Cardiac fibroblast (primary cell): ENCODE results near the gene ZDHHC4.
"Not testable (repeated sequence)": the region's sequence is repeated elsewhere in the genome, so short reads cannot be mapped to it uniquely, and the experiment has no call there.

Experiments used
- DNase-seq, 2 donors: peaks; one replicate each; pipeline versions ENCODE4 v3.0.0 to v3.0.0-alpha.2; 2010; ENCODE audit warnings: low read depth in 2 of 2
- H3K4me3 ChIP-seq, 2 donors: replicated peaks in 1 of 2; 1 replicate in 1 of 2; 2 replicates in 1 of 2; pipeline ENCODE4 v1.5.1; 2011; ENCODE audit warnings: low read depth in 2 of 2, low read length in 2 of 2, mild to moderate bottlenecking in 2 of 2, moderate library complexity in 1 of 2
- TF ChIP-seq, protein P1 (sequence below): IDR thresholded peaks from one replicate; pipeline ENCODE4 v1.5.1; 2011; ENCODE audit warnings: low read depth, mild to moderate bottlenecking, low read length, inconsistent platforms

Gene ZDHHC4

DNA sequence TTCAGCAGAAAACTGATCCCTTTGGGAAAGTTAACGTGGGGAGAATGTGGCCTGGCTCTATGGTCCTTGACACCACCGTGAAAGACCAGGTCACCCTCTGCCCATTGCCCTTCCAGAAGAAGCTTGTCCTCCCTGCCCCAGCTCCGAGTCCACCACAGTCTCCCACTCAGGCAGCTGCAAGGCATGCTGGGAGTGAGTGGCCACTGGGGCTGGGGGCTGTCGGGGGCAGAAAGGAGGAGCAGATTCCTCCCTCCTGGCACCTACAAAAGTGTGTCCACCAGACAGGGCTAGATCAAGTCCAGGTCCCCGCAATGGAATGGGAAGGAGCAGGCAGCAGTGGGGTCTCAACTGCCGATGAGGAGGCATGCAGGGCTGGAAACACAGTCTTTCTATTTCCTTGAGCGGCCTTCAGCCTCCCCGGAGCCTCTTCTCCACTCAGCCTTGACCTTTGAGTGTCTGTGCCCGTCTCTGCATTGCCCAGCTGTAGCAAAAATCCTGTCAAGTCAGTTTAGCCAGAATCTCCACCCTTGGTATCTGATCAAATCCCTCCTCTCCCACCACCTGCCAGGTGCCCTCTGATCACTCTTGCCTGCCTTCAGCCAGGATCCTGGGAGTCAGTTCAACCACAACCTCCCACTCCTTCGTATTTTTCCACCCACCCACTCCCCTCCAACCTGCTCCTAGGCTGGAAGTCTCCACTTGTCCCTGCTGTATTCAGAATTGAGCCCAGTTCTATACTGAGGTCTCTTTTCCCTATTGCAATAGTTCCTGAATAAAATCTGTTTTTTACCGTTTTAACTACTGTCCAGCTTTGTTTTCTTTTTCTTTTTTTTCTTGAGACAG is 53.0 kb downstream of the ZDHHC4 start:
- H3K4me3 ChIP-seq, result no peak overlapping the region
- DNase-seq, result no peak
- TF ChIP-seq, protein P1, sequence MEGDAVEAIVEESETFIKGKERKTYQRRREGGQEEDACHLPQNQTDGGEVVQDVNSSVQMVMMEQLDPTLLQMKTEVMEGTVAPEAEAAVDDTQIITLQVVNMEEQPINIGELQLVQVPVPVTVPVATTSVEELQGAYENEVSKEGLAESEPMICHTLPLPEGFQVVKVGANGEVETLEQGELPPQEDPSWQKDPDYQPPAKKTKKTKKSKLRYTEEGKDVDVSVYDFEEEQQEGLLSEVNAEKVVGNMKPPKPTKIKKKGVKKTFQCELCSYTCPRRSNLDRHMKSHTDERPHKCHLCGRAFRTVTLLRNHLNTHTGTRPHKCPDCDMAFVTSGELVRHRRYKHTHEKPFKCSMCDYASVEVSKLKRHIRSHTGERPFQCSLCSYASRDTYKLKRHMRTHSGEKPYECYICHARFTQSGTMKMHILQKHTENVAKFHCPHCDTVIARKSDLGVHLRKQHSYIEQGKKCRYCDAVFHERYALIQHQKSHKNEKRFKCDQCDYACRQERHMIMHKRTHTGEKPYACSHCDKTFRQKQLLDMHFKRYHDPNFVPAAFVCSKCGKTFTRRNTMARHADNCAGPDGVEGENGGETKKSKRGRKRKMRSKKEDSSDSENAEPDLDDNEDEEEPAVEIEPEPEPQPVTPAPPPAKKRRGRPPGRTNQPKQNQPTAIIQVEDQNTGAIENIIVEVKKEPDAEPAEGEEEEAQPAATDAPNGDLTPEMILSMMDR, result no peak

DNA sequence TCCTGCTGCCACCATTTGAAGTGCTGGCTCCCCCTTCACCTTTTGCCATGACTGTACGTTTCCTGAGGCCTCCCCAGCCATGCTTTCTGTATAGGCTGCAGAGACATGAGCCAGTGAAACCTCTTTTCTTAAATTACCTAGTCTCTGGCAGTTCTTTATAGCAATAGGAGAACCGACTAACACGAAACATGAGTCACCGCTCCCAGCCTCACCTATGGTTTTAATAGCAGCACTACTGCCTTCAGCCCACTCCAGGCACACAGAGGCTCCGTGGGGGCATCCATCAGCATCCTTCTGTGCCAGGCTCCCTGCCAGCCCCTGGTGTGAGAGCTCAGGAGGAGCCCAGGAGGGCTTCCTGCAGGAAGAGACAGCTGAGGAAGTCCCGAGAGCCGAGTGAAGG is 54.4 kb downstream of the ZDHHC4 start:
- no peak for DNase-seq
- H3K4me3 ChIP-seq, result no peak overlapping the region
- TF ChIP-seq, protein P1, result no peak

DNA sequence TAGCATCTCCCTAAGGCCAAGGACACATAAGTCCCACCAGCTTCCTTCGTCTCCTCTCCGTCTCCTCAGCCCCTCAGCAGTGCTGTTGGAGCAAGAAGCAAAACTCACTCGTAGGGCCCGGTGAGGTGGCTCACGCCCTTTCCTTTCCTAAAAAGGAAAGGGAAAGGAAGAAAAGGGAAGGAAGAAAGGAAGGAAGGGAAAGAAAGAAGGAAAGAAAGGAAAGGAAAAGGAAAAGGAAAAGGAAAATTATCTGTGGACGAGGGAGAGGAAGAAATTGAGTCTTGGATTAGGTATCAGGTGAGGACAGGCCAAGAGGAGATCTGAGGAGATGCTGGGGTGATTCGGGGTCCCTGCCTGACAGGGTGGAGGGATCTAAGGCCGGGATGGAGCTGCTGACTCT is 56.8 kb downstream of the ZDHHC4 start:
- no peak for DNase-seq
- H3K4me3 ChIP-seq, result no peak overlapping the region
- TF ChIP-seq, protein P1, result no peak

DNA sequence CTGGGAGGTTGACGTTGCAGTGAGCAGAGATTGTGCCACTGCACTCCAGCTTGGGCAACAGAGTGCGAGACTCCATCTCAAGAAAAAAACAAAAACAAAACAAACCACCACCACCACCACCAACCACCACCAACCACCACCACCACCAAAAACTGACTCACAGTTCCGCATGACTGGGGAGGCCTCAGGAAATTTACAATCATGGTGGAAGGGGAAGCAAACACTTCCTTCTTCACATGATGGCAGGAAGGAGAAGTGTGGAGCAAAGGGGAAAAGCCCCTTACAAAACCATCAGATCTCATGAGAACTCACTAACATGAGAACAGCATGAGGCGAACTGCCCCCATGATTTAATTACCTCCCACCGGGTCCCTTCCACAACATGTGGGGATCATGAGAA is 57.7 kb downstream of the ZDHHC4 start:
- H3K4me3 ChIP-seq, DNase-seq: not testable (repeated sequence)

DNA sequence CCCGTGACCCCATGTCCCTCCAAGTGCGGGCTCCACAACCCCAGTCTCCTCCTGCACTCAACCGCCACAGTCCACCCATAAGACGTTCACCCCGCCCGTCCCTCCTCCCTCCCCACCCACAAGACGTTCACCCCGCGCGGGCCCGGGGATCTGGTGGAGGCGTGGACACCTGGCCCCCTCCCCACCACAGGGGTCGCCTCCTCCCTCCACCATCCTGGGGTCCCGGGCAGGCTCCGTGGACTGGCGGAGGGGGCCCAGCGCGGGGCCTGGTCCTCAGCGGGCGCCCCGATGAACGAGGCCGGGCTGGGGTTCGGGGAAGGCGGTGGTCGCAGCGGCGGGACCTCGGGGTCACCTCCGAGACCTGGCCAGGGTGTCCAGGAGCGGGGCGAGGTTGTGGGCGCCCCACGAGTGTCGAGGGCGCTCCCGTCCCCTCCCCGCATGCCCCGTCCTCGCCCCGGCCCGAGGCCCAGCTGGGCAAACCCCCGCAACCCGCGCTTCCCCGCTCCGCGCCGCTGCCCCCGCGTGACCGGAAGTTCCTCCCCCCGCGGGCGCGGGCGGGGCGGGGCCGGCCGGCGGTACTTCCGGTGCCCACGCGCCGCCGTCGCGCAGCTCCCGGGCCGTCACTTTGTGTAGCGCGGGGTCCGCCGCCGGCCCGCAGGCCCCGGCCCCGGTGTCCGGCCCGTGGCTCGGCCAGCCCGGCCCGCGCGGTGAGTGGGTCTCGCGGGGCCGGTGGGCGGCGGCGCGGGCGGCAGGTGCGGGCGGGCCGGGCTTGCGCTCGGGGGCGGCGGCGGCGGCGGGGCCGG is 59.7 kb downstream of the ZDHHC4 start, which contains the start of gene ZNF316:
ZNF316 (plus strand) TSS at position 578 of the 803 bp plus-strand sequence. CDS start 5,092 bp downstream, outside the sequence.
- H3K4me3 ChIP-seq, result peak within 1 kb of the TSS; percentile 74 to 79
- TF ChIP-seq, protein P1, result no peak
- DNase-seq, result peak; percentile 34 to 64

DNA sequence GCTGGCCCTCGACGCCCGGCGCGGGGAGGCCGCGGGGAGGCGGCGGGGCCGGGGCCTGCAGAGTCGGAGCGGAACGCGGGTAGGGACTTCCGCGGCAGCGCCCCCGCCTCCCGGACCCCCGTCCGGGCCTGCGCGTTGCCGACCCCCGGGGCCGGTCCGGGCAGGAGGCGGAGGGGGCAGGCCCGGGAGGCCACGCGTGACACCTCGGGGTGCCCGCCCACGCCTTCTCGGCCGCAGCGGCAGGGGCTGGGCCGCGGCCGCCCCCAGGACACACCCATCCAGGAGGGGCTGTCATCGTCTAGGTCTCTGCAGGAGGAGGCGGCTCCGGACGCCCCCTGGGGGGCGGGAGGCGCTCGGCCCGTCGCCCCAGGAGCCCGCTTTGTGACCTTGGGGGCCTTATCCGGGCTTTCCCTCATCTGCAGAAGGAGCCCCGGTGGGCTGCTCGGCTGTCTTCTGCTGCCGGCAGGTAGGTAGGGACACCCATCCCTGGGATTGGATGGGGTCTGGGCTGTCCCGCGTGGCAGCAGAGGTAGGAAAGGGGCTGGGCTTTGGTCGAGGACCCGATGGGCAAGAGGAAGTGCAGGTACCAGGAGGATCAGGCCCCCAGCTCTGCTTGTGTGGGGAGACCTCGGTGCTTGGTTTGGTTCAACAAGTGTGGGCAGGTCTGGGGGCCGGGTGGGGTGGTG is 60.4 kb downstream of the ZDHHC4 start:
- TF ChIP-seq, protein P1, result no peak
- peak overlapping the region; percentile 70 to 79 for H3K4me3 ChIP-seq
- DNase-seq, result peak in 1 of 2 donors; percentile 18
